Erythroblast (primary cell): ENCODE measurements around the gene UPP1.
"Not testable (repeated sequence)": the region's sequence is repeated elsewhere in the genome, so short reads cannot be mapped to it uniquely, and the experiment has no call there.

Experiments used
- DNase-seq, 2 experiments: peaks; one replicate each; lab custom pipeline; 2025; lab: John Stamatoyannopoulos, UW
- GATA1 ChIP-seq: IDR thresholded peaks from 2 replicates; pipeline ENCODE4 v1.6.1; 2011; ENCODE audit warnings: low read depth, mild to moderate bottlenecking, control low read depth, low read length, moderate library complexity
- POLR2A ChIP-seq: IDR thresholded peaks from 2 replicates; pipeline ENCODE4 v1.6.1; 2011; ENCODE audit warnings: mild to moderate bottlenecking, low read length

Gene UPP1

DNA sequence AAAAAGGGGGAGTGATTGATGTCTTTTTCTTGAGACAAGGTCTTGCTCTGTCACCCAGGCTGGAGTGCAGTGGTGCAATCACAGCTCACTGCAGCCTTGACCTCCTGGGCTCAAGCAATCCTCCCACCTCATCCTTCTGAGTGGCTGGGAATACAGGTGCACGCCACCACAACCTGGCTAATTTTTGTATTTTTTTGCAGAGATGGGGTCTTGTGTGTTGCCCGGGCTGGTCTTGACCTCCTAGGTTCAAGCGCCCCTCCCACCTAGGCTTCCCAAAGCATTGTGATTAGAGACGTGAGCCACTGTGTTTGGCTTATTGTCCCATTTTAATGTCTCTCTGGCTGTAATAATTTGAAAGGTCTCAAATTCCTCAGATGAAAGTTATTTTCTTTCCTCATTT, 21.8 kb downstream of the UPP1 start:
- DNase-seq = no peak
- no peak for TF ChIP-seq POLR2A
- TF ChIP-seq GATA1 = no peak

DNA sequence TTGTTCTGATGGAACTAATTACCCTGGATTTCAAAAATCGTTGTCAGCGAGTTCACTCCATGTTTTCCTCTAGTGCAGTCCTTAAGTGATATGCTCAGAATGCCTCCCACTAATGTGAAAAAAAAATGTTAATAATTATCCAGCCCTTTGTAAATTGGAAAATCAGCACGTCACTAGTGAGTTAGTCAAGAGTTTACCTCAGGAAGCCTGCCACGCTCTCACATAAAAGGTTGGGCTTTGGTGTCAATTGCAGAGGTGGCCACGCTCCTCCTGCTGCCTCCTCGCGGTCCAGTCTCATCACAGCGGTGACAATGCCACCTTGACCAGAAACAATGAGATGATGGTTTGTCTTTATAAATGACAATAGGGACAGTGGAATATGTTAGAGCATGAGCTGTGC, 22.5 kb downstream of the UPP1 start:
- no peak for DNase-seq
- no peak for TF ChIP-seq POLR2A
- no peak for TF ChIP-seq GATA1

DNA sequence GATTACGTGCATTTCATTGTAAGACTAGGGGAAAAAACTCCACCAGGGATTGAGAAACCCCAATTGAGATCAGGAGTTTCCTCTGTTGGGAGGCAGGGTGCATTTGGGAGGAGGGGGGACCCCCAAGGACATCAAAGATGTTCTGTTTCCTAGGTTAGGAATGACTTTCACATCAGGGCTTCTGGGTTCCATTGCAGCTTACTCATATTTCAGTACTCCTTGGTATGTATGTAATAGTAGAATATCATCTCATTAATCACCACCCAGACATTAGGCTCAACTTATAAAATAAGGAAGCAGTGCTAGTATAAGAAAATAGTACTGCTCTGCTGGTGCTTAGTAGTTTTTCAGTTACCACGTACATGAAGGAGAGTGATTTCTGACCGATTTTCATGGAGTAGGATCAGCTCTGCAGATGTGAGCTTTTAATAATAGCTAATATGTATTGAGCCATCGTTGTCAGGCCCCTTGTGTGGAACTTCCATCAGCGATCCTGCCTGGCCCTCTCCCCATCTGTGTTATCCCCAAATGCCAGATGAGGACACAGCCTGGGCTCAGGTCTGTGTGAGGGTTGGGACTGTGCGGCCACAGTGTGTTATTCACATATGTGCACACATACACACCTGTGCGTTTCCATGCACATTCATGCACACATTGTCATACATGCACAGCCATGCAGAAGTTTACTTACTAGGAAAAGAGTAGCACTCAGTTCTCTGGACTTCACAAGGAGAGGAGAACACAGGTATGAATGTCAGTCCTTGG, 23.5 kb downstream of the UPP1 start:
- no peak for DNase-seq
- TF ChIP-seq GATA1 = no peak
- no peak for TF ChIP-seq POLR2A

DNA sequence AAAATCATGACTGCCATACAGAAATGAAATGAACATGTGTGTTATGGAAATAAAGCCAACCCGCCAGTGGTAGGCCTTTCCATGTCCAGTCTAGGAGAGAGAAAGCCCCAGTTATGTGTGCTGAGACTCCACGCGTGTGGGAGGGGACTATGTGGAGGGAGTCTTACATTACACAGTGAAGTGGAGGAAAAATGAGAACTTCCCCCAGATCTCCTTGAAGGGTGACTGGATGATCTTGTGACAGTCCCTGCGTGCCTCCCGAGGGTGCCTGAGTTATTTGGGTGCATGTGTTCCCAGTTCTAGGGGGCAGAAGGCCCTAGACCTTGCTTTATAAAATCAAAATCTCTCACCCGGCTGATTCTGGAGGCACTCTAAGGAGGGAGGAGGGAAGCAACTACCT, 24.2 kb downstream of the UPP1 start:
- no peak for TF ChIP-seq GATA1
- no peak for TF ChIP-seq POLR2A
- no peak for DNase-seq

DNA sequence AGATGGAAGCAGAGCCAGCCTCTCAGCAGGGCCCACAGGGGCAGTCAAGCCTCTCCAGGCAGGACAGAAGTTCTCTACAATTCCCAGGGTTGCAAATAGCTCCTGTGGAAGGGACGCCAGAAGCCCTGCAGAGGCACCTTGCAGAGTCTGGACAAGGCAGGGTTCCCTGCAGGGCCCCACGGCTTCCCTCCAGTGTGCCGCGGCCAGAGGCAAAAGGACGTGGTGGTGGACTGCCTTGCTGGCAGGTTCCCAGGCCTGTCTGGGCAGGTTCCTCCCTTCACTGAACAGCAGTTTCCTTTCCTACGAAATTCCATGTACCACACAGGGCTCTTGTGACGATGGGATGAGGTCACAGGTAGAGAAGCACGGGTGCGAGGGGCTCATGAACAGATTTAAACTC, 25.1 kb downstream of the UPP1 start:
- no peak for DNase-seq
- TF ChIP-seq GATA1 (no peak), POLR2A (no peak)

DNA sequence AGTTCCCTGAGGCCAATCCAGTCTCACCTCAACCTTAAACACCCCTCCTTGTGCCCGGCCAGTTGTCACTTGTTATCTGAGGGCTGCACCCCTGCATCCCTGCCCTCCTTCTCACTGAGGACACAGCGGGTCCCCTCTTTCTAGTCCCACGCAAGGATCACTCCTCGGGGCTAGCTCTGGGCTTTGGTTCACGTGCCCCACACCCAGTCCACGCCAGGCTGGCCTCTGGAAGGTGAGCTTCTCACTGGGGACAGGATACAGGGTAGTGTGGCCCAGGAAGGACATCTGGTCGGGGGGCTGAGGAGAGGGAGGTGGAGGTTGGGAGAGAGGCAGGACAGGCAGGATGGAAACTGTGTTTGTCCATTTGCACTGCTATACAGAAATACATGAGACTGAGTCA, 25.5 kb downstream of the UPP1 start:
- TF ChIP-seq POLR2A (no peak), GATA1 (no peak)
- DNase-seq = no peak

DNA sequence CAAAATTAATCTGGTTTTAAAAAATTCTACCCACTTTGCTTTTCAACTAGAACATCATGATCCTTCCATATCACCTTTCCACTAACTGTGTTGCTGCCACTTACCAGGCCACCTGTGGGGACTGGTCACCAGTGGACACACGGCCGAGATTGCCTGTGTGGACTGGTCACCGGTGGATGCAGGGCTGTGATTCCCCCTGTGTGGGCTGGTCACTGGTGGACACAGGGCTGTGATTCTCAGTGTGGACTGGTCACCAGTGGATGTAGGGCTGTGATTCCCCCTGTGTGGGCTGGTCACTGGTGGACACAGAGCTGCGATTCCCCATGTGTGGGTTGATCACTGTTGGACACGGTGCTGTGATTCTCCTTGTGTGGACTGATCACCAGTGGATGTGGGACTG, 27.0 kb downstream of the UPP1 start:
- no peak for DNase-seq
- no peak for TF ChIP-seq GATA1
- no peak for TF ChIP-seq POLR2A

DNA sequence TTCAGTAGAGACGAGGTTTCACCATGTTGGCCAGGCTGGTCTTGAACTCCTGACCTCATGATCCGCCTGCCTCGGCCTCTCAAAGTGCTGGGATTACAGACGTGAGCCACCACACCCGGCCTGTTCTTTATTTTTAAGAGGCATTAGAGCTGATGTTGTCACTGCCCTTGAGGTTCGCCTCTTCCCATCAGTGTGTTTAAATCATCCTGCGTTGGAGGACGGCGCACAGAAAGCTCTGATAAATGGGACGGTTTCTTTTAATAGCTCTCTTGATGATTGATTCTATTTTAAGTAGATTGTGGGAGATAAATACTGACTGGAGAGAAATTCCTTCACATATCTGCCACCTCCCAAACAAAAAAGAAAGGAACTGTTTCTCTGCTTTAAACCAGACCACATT, 29.0 kb downstream of the UPP1 start:
- no peak for TF ChIP-seq POLR2A
- no peak for TF ChIP-seq GATA1
- no peak for DNase-seq

DNA sequence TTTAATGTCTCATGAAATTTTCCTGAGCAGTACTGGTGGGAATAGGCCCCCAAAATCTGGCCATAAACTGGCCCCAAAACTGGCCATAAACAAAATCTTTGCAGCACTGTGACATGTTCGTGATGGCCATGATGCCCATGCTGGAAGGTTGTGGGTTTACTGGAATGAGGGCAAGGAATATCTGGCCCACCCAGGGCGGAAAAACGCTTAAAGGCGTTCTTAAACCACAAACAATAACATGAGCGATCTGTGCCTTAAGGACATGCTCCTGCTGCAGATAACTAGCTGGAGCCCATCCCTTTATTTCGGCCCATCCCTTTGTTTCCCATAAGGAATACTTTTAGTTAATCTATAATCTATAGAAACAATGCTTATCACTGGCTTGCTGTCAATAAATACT, 31.5 kb downstream of the UPP1 start:
- not testable (repeated sequence) for DNase-seq

DNA sequence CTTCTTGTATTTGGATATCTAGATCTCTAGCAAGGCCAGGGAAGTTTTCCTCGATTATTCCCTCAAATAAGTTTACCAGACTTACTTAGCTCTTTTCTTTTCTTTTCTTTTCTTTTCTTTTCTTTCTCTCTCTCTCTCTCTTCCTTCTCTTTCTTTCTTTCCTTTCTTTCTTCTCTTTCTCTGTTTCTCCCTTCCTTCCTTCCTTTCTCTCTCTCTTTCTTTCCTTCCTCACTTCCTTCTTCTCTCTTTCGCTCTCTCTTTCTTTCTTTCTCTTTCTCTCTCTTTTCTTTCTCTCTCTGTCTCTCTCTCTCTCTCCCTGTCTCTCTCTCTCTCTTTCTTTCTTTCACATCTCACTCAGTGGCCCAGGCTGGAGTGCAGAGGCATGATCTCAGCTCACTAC, 37.0 kb downstream of the UPP1 start:
- no peak for TF ChIP-seq POLR2A
- no peak for TF ChIP-seq GATA1

DNA sequence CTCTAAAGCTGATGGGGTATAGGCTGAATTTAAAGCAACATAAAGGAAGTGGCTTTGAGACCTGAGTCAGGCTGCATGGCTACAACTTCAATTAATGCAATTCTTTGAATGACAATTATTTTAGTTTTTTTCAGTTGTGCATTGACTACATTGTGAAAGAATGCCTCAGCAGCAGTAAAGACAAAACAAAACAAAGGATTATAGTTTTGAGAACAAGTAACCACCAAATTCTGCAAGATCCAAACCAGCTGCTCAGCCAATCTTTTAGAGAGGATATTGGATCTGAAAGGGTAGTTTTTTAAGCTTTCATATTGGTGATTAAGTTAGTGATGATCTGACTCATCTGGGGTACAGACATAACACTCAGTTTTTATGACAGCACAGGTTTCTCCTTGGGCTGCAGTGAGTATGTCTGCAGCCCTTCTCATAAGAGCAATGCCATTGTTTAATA, 41.6 kb downstream of the UPP1 start:
- DNase-seq = no peak
- no peak for TF ChIP-seq POLR2A
- TF ChIP-seq GATA1 = no peak

More for the DNA sequence above, 37.0 kb downstream of the UPP1 start:
- DNase-seq = no peak

DNA sequence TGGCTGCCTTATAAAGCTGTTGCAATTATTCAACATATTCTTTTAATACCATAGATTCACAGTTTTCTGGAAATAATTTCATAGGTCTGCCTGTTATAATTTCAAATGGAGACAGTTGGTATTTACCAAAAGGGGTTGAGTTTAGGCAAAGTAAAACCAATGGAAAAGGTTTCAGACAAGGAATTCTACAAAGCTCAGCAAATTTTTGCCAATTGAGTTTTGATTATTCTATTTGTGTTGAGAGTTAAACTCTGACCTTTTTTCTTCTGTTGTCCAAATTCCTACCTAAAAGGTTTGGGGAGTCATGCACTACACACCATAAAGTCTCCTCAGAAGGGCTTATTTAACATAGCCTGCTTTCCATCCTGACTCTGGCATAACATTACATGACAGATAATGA, 43.7 kb downstream of the UPP1 start:
- no peak for DNase-seq
- TF ChIP-seq POLR2A = no peak
- TF ChIP-seq GATA1 = no peak

DNA sequence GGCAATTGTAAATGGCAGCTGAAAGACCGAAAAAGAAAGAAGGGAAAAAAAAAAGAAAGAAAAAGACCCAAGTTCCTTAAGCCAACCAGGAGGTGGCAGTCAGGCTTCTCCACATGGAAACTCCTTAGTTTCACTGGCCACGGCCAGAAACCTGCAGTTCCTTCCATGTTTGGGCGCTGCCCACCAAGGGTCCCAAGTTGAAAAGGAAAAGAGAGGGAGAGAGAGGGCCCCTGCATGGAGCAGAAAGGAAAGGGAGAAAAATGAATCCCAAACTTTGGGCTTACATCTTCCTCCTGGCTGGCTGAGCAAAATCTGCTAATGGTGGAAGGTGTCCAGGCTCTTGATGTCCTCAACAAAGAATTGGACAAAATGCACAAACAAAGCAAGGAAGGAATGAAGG, 50.4 kb downstream of the UPP1 start:
- TF ChIP-seq POLR2A (no peak), GATA1 (no peak)
- no peak for DNase-seq

DNA sequence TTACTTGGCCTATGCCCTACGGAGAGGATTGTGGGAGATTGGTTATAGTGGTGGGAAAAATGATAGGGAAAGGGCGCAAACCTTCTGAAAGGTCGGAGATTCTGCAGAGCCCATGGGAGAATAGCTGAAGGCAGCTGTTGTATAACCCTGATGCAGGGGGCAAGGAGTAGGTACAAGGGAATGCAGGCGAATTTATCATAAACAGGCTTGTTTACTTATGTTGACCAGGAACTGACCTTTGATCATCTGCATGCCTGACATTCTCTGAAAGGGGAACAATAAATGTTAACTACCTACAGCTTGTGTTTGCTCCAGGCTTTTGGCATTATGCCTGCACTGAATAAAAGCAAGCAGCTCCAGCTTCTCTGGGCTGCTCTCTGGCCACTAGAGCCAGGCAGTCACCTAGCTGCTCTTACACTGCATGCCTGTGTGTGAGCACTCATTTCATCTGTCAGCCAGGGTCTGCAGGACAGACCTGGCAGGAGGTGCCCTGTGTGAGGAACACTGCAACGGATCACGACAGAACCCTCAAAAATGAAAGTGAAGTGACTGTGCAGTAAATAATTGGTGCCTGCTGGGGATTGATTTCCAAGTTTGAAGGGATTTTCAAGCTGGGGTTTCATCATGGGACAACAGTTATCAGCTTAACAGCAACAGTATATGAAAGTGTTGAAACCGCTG, 51.1 kb downstream of the UPP1 start:
- no peak for DNase-seq
- TF ChIP-seq GATA1 (no peak), POLR2A (no peak)

DNA sequence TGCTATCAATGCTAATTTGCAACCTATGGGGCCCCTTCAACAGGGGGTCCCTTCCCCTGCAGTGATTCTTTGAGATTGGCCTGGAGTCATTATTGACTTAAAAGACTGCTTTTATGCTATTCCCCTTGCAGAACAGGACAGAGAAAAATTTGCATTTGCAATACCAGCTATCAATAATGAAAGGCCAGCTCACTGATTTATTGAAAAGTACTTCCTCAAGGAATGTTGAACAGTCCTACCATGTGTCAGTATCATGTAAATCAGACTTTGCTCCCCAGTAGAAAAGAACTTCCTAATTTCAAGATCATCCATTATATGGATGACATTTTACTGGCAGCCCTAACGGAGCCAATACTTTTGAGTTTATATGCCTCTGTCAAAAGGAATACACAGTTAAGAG, 52.5 kb downstream of the UPP1 start:
- no peak for TF ChIP-seq GATA1
- no peak for DNase-seq
